ENCODE results near the gene DENND2C. TPM values are rescaled to one million over a fixed set of nuclear protein-coding genes. Genes with fewer than 3 reads are reported as not detected.

Gene DENND2C
- total RNA-seq, 1 donor from 2014 or later = 1.6 TPM

DNA sequence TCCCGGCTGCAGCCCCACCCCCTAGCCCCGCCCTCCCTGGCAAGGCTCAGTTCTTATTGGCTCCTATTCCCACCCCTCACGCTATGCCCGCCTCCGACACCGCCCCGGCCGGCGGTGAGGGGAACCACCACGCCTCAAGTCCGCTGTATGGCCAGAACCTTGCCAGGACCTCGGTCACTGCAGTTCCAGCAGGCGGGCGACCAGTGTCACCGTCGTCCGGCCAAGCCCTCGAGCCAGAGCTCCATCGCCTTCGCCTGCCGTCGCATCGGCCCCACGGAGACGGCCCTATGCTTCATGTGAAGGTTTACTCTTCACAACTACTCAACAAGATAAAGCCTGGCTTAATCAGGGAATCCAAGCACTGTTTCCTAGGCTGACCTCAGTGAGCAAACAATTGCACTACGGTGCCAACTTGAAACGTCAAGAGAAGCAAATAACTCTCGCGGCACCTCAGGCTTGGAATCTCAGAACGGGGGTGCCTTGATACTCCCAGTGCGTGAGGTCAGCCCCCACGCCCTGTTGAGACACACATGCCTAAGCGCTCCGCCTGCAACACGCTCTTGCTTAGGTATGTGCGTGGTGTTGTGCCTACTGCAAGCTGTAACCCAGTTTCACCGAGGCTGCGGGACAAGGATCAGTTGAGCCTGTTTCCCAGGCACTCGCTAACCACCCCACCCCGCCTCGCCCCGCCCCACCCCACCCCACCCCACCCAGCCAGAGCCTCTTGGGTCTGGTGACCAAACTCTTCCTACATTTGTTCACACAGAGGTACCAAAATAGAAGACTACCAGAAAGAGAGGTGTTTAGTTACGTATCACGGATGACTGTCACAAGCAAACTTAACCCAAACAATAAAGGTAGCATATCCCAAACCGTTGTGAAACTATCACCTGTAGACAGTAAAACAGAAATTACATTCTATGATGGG lies 498 bp upstream of the DENND2C start:
- Mint-ChIP-seq H3K4me1 (ENCODE audit: unreplicated experiment) (peaks cover 12% of the 10 kb centered on the region), H3K27me3 (ENCODE audit: unreplicated experiment) (peaks cover 56% of the 10 kb centered on the region), H3K27ac (ENCODE audit: unreplicated experiment) (no peak overlapping the region), H3K36me3 (ENCODE audit: unreplicated experiment) (no peaks in the 10 kb centered on the region), H3K9me3 (ENCODE audit: unreplicated experiment) (no peaks in the 10 kb centered on the region), H3K4me3 (ENCODE audit: unreplicated experiment) (peak overlapping the region; percentile 83)
- DNase-seq (ENCODE audit: extremely low spot score, unreplicated experiment) = peak; percentile 91
- TF ChIP-seq, protein P1, sequence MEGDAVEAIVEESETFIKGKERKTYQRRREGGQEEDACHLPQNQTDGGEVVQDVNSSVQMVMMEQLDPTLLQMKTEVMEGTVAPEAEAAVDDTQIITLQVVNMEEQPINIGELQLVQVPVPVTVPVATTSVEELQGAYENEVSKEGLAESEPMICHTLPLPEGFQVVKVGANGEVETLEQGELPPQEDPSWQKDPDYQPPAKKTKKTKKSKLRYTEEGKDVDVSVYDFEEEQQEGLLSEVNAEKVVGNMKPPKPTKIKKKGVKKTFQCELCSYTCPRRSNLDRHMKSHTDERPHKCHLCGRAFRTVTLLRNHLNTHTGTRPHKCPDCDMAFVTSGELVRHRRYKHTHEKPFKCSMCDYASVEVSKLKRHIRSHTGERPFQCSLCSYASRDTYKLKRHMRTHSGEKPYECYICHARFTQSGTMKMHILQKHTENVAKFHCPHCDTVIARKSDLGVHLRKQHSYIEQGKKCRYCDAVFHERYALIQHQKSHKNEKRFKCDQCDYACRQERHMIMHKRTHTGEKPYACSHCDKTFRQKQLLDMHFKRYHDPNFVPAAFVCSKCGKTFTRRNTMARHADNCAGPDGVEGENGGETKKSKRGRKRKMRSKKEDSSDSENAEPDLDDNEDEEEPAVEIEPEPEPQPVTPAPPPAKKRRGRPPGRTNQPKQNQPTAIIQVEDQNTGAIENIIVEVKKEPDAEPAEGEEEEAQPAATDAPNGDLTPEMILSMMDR (IDR thresholded peaks at IDR 0.05) = peak; percentile 27

DNA sequence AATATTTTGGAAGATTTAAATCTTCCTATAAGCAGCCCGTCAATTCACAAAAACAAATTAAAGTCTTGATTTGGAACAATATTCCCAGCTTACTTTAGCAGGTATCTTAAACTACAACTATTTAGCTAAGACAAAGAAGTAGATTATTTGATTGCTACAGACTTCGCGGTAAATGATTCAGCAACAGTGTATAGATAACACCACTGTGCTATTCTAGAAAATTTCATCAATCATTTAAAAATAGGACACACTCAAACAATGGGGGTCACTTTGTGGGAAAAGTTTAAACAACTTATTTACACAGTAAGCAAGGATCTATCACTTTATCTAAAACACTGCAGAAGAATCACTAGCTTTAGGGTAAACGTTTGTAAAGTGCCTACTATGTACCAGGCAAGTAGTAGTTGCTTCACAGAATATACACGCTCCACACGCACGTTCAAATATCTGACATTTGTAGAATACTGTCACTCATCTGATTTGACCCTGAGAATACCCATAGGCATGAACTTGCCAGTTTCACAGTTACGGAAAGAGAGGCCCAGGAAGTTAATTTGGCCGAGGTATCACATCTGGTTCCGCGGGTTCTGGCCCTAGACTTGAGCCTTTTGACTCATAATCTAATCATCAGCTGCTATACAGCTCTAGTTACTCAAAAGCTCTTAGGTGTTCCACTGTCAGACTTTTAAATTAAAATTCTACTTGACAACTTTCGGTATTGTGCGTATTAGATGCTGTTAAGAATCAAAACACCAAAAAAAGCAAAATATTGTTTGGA lies 876 bp downstream of the DENND2C start:
- Mint-ChIP-seq H3K4me3 (ENCODE audit: unreplicated experiment) (peak overlapping the region; percentile 83), H3K36me3 (ENCODE audit: unreplicated experiment) (no peaks in the 10 kb centered on the region), H3K9me3 (ENCODE audit: unreplicated experiment) (no peaks in the 10 kb centered on the region), H3K27me3 (ENCODE audit: unreplicated experiment) (peaks cover 43% of the 10 kb centered on the region), H3K4me1 (ENCODE audit: unreplicated experiment) (peaks cover 12% of the 10 kb centered on the region), H3K27ac (ENCODE audit: unreplicated experiment) (no peak overlapping the region)
- DNase-seq (ENCODE audit: extremely low spot score, unreplicated experiment) = no peak
- TF ChIP-seq, protein P1 (IDR thresholded peaks at IDR 0.05) = no peak

DNA sequence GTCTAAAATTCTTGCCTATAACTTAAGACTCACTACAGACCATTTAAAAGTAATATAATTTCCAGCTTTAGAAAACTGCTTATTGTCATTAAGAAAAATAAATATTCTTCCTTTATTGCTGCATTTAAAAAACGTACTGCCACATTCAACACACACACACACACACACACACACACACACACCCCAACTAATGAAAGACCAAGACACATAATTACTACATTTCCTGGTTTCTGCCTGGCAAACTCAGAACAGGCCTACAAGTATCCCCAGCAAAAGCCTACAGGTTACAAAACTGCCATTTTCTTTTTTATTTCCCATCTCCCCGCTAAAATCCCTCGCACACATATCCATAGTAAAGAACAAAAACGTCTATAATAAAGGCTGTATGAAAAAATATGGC lies 1.5 kb downstream of the DENND2C start:
- TF ChIP-seq, protein P1 (IDR thresholded peaks at IDR 0.05) = no peak
- no peak for DNase-seq (ENCODE audit: extremely low spot score, unreplicated experiment)
- H3K27me3 Mint-ChIP-seq (ENCODE audit: unreplicated experiment) = peaks cover 37% of the 10 kb centered on the region
- no peak overlapping the region for H3K27ac Mint-ChIP-seq (ENCODE audit: unreplicated experiment)
- no peaks in the 10 kb centered on the region for H3K36me3 Mint-ChIP-seq (ENCODE audit: unreplicated experiment)
- H3K4me1 Mint-ChIP-seq (ENCODE audit: unreplicated experiment) = peaks cover 12% of the 10 kb centered on the region
- no peaks in the 10 kb centered on the region for H3K9me3 Mint-ChIP-seq (ENCODE audit: unreplicated experiment)
- H3K4me3 Mint-ChIP-seq (ENCODE audit: unreplicated experiment) = no peak overlapping the region

DNA sequence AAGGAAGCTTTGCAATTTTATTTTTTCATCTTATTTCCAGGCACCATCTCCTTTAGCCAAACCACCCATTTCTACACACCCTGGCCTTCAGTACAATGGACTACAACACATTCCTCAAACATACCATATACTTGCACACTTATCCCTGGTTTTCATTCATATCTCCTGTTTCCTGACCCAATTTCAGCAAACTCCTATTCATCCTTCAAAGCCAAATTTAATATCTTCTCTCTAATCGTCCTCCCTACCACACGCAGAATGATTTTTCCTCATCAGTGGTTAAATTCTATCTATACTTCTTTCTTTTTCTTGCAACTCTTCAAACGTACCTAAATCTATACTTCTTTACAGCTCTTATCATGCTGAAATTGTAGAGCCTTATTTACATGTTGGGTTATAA lies 2.9 kb downstream of the DENND2C start:
- H3K4me1 Mint-ChIP-seq (ENCODE audit: unreplicated experiment) = peaks cover 12% of the 10 kb centered on the region
- TF ChIP-seq, protein P1 (IDR thresholded peaks at IDR 0.05) = no peak
- no peaks in the 10 kb centered on the region for H3K36me3 Mint-ChIP-seq (ENCODE audit: unreplicated experiment)
- H3K9me3 Mint-ChIP-seq (ENCODE audit: unreplicated experiment) = no peaks in the 10 kb centered on the region
- no peak overlapping the region for H3K27ac Mint-ChIP-seq (ENCODE audit: unreplicated experiment)
- H3K4me3 Mint-ChIP-seq (ENCODE audit: unreplicated experiment) = no peak overlapping the region
- DNase-seq (ENCODE audit: extremely low spot score, unreplicated experiment) = no peak
- H3K27me3 Mint-ChIP-seq (ENCODE audit: unreplicated experiment) = peaks cover 45% of the 10 kb centered on the region

DNA sequence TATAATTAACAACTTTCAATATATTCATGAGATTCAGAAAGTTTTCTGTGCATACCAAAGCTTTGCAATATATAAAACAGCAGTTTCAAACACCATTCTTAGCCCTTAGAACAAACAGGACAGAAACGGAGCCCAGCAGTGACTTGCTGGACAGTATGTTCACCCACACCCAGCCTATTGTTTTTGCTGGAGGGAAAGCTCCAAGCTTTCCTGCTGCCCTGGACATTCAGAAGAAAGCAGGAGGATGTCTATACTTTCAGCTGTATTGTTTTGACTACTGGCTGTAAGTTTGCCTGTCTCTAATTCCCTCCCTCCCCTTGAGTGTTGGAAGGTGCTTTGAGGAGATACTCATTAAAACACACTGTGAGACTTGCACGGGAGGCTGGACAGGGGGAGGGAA lies 9.6 kb downstream of the DENND2C start:
- no peak overlapping the region for H3K4me3 Mint-ChIP-seq (ENCODE audit: unreplicated experiment)
- no peak overlapping the region for H3K27ac Mint-ChIP-seq (ENCODE audit: unreplicated experiment)
- TF ChIP-seq, protein P1 (IDR thresholded peaks at IDR 0.05) = no peak
- no peaks in the 10 kb centered on the region for H3K9me3 Mint-ChIP-seq (ENCODE audit: unreplicated experiment)
- peaks cover 50% of the 10 kb centered on the region for H3K27me3 Mint-ChIP-seq (ENCODE audit: unreplicated experiment)
- no peaks in the 10 kb centered on the region for H3K36me3 Mint-ChIP-seq (ENCODE audit: unreplicated experiment)
- DNase-seq (ENCODE audit: extremely low spot score, unreplicated experiment) = no peak
- no peaks in the 10 kb centered on the region for H3K4me1 Mint-ChIP-seq (ENCODE audit: unreplicated experiment)
